MM.1S (cell line): ENCODE measurements around the gene LSR.

Experiments used
- CTCF ChIP-seq: fragments of 300-600 bp; sonication (generic); IDR thresholded peaks from 2 replicates; pipeline ENCODE4 v1.5.1; 2016; ENCODE audit warnings: antibody characterized with exemption, low read length, mixed read lengths
- EZH2 ChIP-seq: fragments of 300-600 bp; sonication (generic); optimal IDR thresholded peaks from 2 replicates; pipeline ENCODE3; 2017; ENCODE audit warnings: low read depth, mild to moderate bottlenecking, antibody characterized with exemption, low read length, mixed read lengths

- TF ChIP-seq CTCF (no peak), EZH2 (no peak)
Observed at GRCh38 chr19:35293363-35293739, 44.5 kb downstream of the LSR start.
